H1 (cell line): ENCODE measurements around the gene ZBTB18.

Experiments
- CEBPB ChIP-seq: IDR thresholded peaks from 2 replicates; pipeline ENCODE4 v1.6.1; 2012; ENCODE audit warnings: low read depth, low read length
- CREB1 ChIP-seq: IDR thresholded peaks from 2 replicates; pipeline ENCODE4 v1.6.1; 2012; ENCODE audit warnings: inconsistent platforms
- CTCF ChIP-seq, 3 experiments: IDR thresholded peaks; 1 replicate in 2 of 3; 2 replicates in 1 of 3; pipeline versions ENCODE4 v1.5.1 to v1.6.1; 2011; ENCODE audit warnings: low read length in 3 of 3, mild to moderate bottlenecking in 3 of 3, inconsistent platforms in 2 of 3, low read depth in 1 of 3, moderate library complexity in 1 of 3; ENCODE audit not compliant: insufficient read depth in 1 of 3; ENCODE audit errors: control extremely low read depth in 1 of 3
- EP300 ChIP-seq, 2 experiments: IDR thresholded peaks; 1 replicate in 1 of 2; 2 replicates in 1 of 2; pipeline ENCODE4 v1.6.1; 2011 to 2012; ENCODE audit warnings: low read depth in 2 of 2, low read length in 2 of 2, mild to moderate bottlenecking in 2 of 2, borderline replicate concordance in 1 of 2, inconsistent platforms in 1 of 2, moderate library complexity in 1 of 2
- KDM1A ChIP-seq: fragments of 200-600, 300-600 bp; sonication (generic); IDR thresholded peaks from 2 replicates; pipeline ENCODE4 v1.7.1; 2016; ENCODE audit warnings: mild to moderate bottlenecking, low read length, borderline replicate concordance
- MAX ChIP-seq: IDR thresholded peaks from 2 replicates; pipeline ENCODE4 v1.6.1; 2012; ENCODE audit warnings: inconsistent platforms
- POLR2A ChIP-seq, 2 experiments: IDR thresholded peaks; 1 replicate in 1 of 2; 2 replicates in 1 of 2; pipeline ENCODE4 v1.6.1; 2011; ENCODE audit warnings: low read depth in 2 of 2, low read length in 2 of 2, mild to moderate bottlenecking in 2 of 2; ENCODE audit errors: control extremely low read depth in 1 of 2
- POLR2AphosphoS5 ChIP-seq: IDR thresholded peaks from 2 replicates; pipeline ENCODE4 v1.6.1; 2011; ENCODE audit warnings: low read depth, low read length
- RAD21 ChIP-seq, 2 experiments: IDR thresholded peaks in 1 of 2; conservative IDR thresholded peaks in 1 of 2; 2 replicates each; pipeline ENCODE4 v1.6.1; 2011; ENCODE audit warnings: low read depth in 2 of 2, low read length in 2 of 2, improper control_type of control experiment in 1 of 2, inconsistent platforms in 1 of 2, mild to moderate bottlenecking in 1 of 2, moderate library complexity in 1 of 2
- SIRT6 ChIP-seq: IDR thresholded peaks from one replicate; pipeline ENCODE4 v1.7.1; 2012; ENCODE audit warnings: low read length, inconsistent platforms
- SP2 ChIP-seq: IDR thresholded peaks from 2 replicates; pipeline ENCODE4 v1.6.1; 2012; ENCODE audit warnings: mild to moderate bottlenecking, low read length, inconsistent platforms
- YY1 ChIP-seq: IDR thresholded peaks from 2 replicates; pipeline ENCODE4 v1.6.1; 2011; ENCODE audit warnings: low read depth, mild to moderate bottlenecking, low read length
- ZNF274 ChIP-seq: IDR thresholded peaks from 2 replicates; pipeline ENCODE4 v1.7.0; 2012; ENCODE audit warnings: low read length, borderline replicate concordance; ENCODE audit errors: extremely low read depth

GRCh38 chr1:244002721-244003120, 48.4 kb upstream of the ZBTB18 start:
- TF ChIP-seq EP300 (IDR thresholded peaks at IDR 0.05; ENCODE audit: borderline replicate concordance in 1 of 2, low read depth in 2 of 2, low read length in 2 of 2), result no peak
- no peak for TF ChIP-seq POLR2A (IDR thresholded peaks at IDR 0.05; ENCODE audit: control extremely low read depth in 1 of 2, low read depth in 2 of 2, low read length in 2 of 2)
- TF ChIP-seq CREB1, result no peak
- TF ChIP-seq MAX, result no peak
- no peak for TF ChIP-seq CTCF (IDR thresholded peaks at IDR 0.05; ENCODE audit: control extremely low read depth in 1 of 3, insufficient read depth in 1 of 3, low read depth in 1 of 3, low read length in 3 of 3)
- no peak for TF ChIP-seq RAD21 (IDR thresholded peaks at IDR 0.05 in 1 of 2, conservative IDR thresholded peaks at IDR 0.05 in 1 of 2; ENCODE audit: low read depth in 2 of 2, low read length in 2 of 2)
- TF ChIP-seq SP2, result no peak
- no peak for TF ChIP-seq KDM1A
- TF ChIP-seq CEBPB, result no peak
- no peak for TF ChIP-seq SIRT6
- no peak for TF ChIP-seq POLR2AphosphoS5
- no peak for TF ChIP-seq YY1
- no peak for TF ChIP-seq ZNF274
